Measurements from ENCODE around the gene PHF11. TPM values are rescaled to one million over a fixed set of nuclear protein-coding genes. Genes with fewer than 3 reads are reported as not detected.

The PHF11 gene
- total and polyA plus RNA-seq, 2 donors (not counting 3 experiments of a cell fraction or from before 2014, with no cell fraction given) = 12.9 to 32.4 TPM

- no TSS peak for BruUV-seq (replicated peaks)
These were observed 47.0 kb upstream of the PHF11 start for GRCh38 chr13:49448753-49449152.

More at GRCh38 chr13:49448753-49449152, 47.0 kb upstream of the PHF11 start:
- H3K4me1 ChIP-seq (ENCODE audit: control insufficient read depth, extremely low read depth, insufficient read depth, low read length) = peaks cover 9% of the 10 kb centered on the region
- FAIRE-seq = no peak
- H2AFZ ChIP-seq (ENCODE audit: low read depth, low read length) = no peak overlapping the region
- no peak overlapping the region for H3K4me3 ChIP-seq (replicated peaks in 1 of 3; ENCODE audit: insufficient read depth in 1 of 3, low read depth in 1 of 3, low read length in 3 of 3)
- ChIA-PET CTCF (no interaction called here), POLR2A (no interaction called here)
- H3K9ac ChIP-seq (replicated peaks; ENCODE audit: extremely low read depth, insufficient read depth, low read length) = no peak overlapping the region
- no peak overlapping the region for H3K27ac ChIP-seq (ENCODE audit: insufficient read depth, low read depth, low read length)
- no peaks in the 10 kb centered on the region for H3K9me3 ChIP-seq (replicated peaks; ENCODE audit: control insufficient read depth, insufficient read depth, low read length)
- H3K4me2 ChIP-seq (ENCODE audit: insufficient read depth, low read length) = no peak overlapping the region
- no peaks in the 10 kb centered on the region for H3K9me1 ChIP-seq (replicated peaks; ENCODE audit: control insufficient read depth, extremely low read depth, insufficient read depth, low read length)
- no peaks in the 10 kb centered on the region for H4K20me1 ChIP-seq (replicated peaks; ENCODE audit: control insufficient read depth, extremely low read depth, insufficient read depth, low read length)
- DNase-seq (ENCODE audit: low read depth, low spot score) = no peak
- H3K79me2 ChIP-seq (ENCODE audit: control insufficient read depth, insufficient read depth, low read length) = no peaks in the 10 kb centered on the region
- peaks cover 0 to 2% of the 10 kb centered on the region in 2 experiments for H3K27me3 ChIP-seq (ENCODE audit: control insufficient read depth in 2 of 2, insufficient read depth in 2 of 2, low read length in 2 of 2)
- dilution Hi-C loops (cut with MboI; ENCODE audit: extremely low pct_ligation_motif_present, low sequenced_read_pairs) (no loop called here), intact Hi-C loops (cut with micrococcal nuclease) (no loop called here)
- TF ChIP-seq MAX (IDR thresholded peaks at IDR 0.05; ENCODE audit: insufficient read depth, insufficient read length) (no peak), MYC (IDR thresholded peaks at IDR 0.05; ENCODE audit: low read depth, low read length) (no peak), FOS (IDR thresholded peaks at IDR 0.05; ENCODE audit: borderline replicate concordance, insufficient read depth, low read length) (no peak), POLR2A (IDR thresholded peaks at IDR 0.05; ENCODE audit: low read depth, low read length) (no peak), CTCF (IDR thresholded peaks at IDR 0.05; ENCODE audit: extremely low read depth in 1 of 2, insufficient read depth in 1 of 2, low read depth in 1 of 2, low read length in 2 of 2) (no peak), JUN (IDR thresholded peaks at IDR 0.05; ENCODE audit: borderline replicate concordance, insufficient read depth, insufficient read length, low read depth) (no peak), EZH2 (IDR thresholded peaks at IDR 0.05; ENCODE audit: borderline replicate concordance, low read depth, low read length, severe bottlenecking) (no peak), GATA2 (IDR thresholded peaks at IDR 0.05; ENCODE audit: insufficient read depth, insufficient read length, low read depth, low read length) (no peak), POLR2AphosphoS5 (IDR thresholded peaks at IDR 0.05; ENCODE audit: insufficient read depth, low read depth, low read length) (no peak)
- no peaks in the 10 kb centered on the region for H3K36me3 ChIP-seq (ENCODE audit: control insufficient read depth in 2 of 2, extremely low read depth in 1 of 2, insufficient read depth in 2 of 2, low read length in 2 of 2)

Data from endothelial cell of umbilical vein (primary cell).